NCI-H2029 (cell line): ENCODE results near the gene LEFTY2.
A peak's percentile ranks its signal among the peaks of the same experiment; 100 is the strongest.
"Not testable (repeated sequence)": the region's sequence is repeated elsewhere in the genome, so short reads cannot be mapped to it uniquely, and the experiment has no call there.

ENCODE experiments used
- DNase-seq: peaks from one replicate; lab custom pipeline; 2025; lab: John Stamatoyannopoulos, UW

LEFTY2 gene

GRCh38 chr1:225953315-225953714 lies 12.3 kb upstream of the LEFTY2 start:
- DNase-seq, result no peak

- no peak for DNase-seq
Measured at GRCh38 chr1:225950905-225951497, 10.0 kb upstream of the LEFTY2 start.

GRCh38 chr1:225949041-225949440 lies 8.0 kb upstream of the LEFTY2 start:
- no peak for DNase-seq

- no peak for DNase-seq
Measured at GRCh38 chr1:225946803-225947202, 5.8 kb upstream of the LEFTY2 start.

- DNase-seq, result no peak
Measured at GRCh38 chr1:225946082-225946620, 5.1 kb upstream of the LEFTY2 start.

GRCh38 chr1:225945564-225945963 lies 4.5 kb upstream of the LEFTY2 start:
- no peak for DNase-seq

GRCh38 chr1:225944951-225945350 lies 3.9 kb upstream of the LEFTY2 start:
- DNase-seq, result no peak

- DNase-seq, result no peak
Measured at GRCh38 chr1:225944387-225944786, 3.4 kb upstream of the LEFTY2 start.

- no peak for DNase-seq
Measured at GRCh38 chr1:225943582-225943981, 2.6 kb upstream of the LEFTY2 start.

GRCh38 chr1:225942574-225942973 lies 1.6 kb upstream of the LEFTY2 start:
- peak; percentile 15 for DNase-seq

- DNase-seq, result no peak
Measured at GRCh38 chr1:225941942-225942222, 862 bp upstream of the LEFTY2 start.

GRCh38 chr1:225940385-225941151 lies 452 bp downstream of the LEFTY2 start:
- DNase-seq, result no peak

- DNase-seq, result not testable (repeated sequence)
Measured at GRCh38 chr1:225939939-225940310, 1.1 kb downstream of the LEFTY2 start.

- DNase-seq, result not testable (repeated sequence)
Measured at GRCh38 chr1:225939097-225939938, 1.7 kb downstream of the LEFTY2 start.

GRCh38 chr1:225937048-225937968 lies 3.7 kb downstream of the LEFTY2 start:
- DNase-seq, result no peak

GRCh38 chr1:225936523-225936922 lies 4.5 kb downstream of the LEFTY2 start:
- DNase-seq, result no peak

- DNase-seq, result not testable (repeated sequence)
Measured at GRCh38 chr1:225936086-225936485, 4.9 kb downstream of the LEFTY2 start.

GRCh38 chr1:225934711-225935110 lies 6.3 kb downstream of the LEFTY2 start:
- no peak for DNase-seq

GRCh38 chr1:225933072-225933471 lies 7.9 kb downstream of the LEFTY2 start:
- no peak for DNase-seq

GRCh38 chr1:225931270-225932136 lies 9.5 kb downstream of the LEFTY2 start:
- no peak for DNase-seq

GRCh38 chr1:225930566-225930965 lies 10.5 kb downstream of the LEFTY2 start:
- DNase-seq, result no peak
